H1 (cell line): ENCODE measurements around the gene ARHGEF1. TPM values are rescaled to one million over a fixed set of nuclear protein-coding genes. Genes with fewer than 3 reads are reported as not detected.
A peak's percentile ranks its signal among the peaks of the same experiment; 100 is the strongest.

Experiments used
- CTCF ChIA-PET: fragments of 300-600 bp; sonication (Branson Sonifier 250); formaldehyde crosslinking; loops from one replicate; lab custom pipeline; 2021; ENCODE audit not compliant: partially characterized antibody; lab: Charles Lee
- POLR2A ChIA-PET: fragments of 300-600 bp; sonication (Branson Sonifier 250); formaldehyde crosslinking; loops from one replicate; lab custom pipeline; 2021; ENCODE audit warnings: inconsistent platforms; ENCODE audit not compliant: partially characterized antibody; lab: Charles Lee
- DNase-seq, 2 experiments: peaks; one replicate each; pipeline versions ENCODE4 v3.0.0 to v3.0.0-alpha.2; 2010 to 2022; ENCODE audit warnings: low spot score in 2 of 2, low read depth in 1 of 2, mixed read lengths in 1 of 2
- FAIRE-seq: peaks from 2 replicates; lab custom pipeline; 2011; peaks lifted over from hg19 to GRCh38; lab: Jason Lieb, UNC
- H2AFZ ChIP-seq: 2 replicates; pipeline ENCODE4 v1.8.1; 2012; ENCODE audit warnings: low read length, inconsistent platforms
- H2AK5ac ChIP-seq: 2 replicates; pipeline ENCODE4 v1.6.1; 2013; ENCODE audit warnings: low read depth, low read length
- H2BK120ac ChIP-seq: replicated peaks from 2 replicates; pipeline ENCODE3; 2013; ENCODE audit warnings: low read depth, low read length, inconsistent platforms
- H2BK12ac ChIP-seq: 2 replicates; pipeline ENCODE4 v1.6.1; 2013; ENCODE audit warnings: low read depth, low read length
- H2BK15ac ChIP-seq: 2 replicates; pipeline ENCODE4 v1.6.1; 2013; ENCODE audit warnings: low read length
- H2BK20ac ChIP-seq: 2 replicates; pipeline ENCODE4 v1.6.1; 2013; ENCODE audit warnings: low read length
- H2BK5ac ChIP-seq: 2 replicates; pipeline ENCODE4 v1.6.1; 2013; ENCODE audit warnings: low read depth, low read length
- H3K14ac ChIP-seq: 2 replicates; pipeline ENCODE4 v1.6.1; 2013; ENCODE audit warnings: inconsistent platforms; ENCODE audit not compliant: insufficient read length
- H3K18ac ChIP-seq: 2 replicates; pipeline ENCODE4 v1.6.1; 2013; ENCODE audit warnings: low read length; ENCODE audit errors: extremely low read depth
- H3K23ac ChIP-seq: 2 replicates; pipeline ENCODE4 v1.6.1; 2013; ENCODE audit warnings: inconsistent platforms; ENCODE audit not compliant: insufficient read length
- H3K23me2 ChIP-seq: 2 replicates; pipeline ENCODE4 v1.6.1; 2013; ENCODE audit warnings: low read depth, low read length
- H3K27ac ChIP-seq: 2 replicates; pipeline ENCODE4 v1.6.1; 2011; ENCODE audit warnings: low read depth, low read length, inconsistent platforms
- H3K27me3 ChIP-seq, 4 experiments: replicated peaks in 1 of 4; 1 replicate in 1 of 4; 2 replicates in 3 of 4; pipeline versions ENCODE4 v1.6.1 to v1.8.1; 2011 to 2013; ENCODE audit warnings: low read length in 3 of 4, mild to moderate bottlenecking in 3 of 4, inconsistent platforms in 2 of 4, mixed read lengths in 2 of 4, moderate library complexity in 1 of 4; ENCODE audit not compliant: control insufficient read depth in 3 of 4, insufficient read depth in 3 of 4; ENCODE audit errors: extremely low read depth in 1 of 4
- H3K36me3 ChIP-seq, 4 experiments: 2 replicates each; pipeline versions ENCODE4 v1.6.1 to v1.8.1; 2011 to 2013; ENCODE audit warnings: mild to moderate bottlenecking in 4 of 4, low read length in 3 of 4, moderate library complexity in 2 of 4, control low read depth in 1 of 4, inconsistent platforms in 1 of 4; ENCODE audit not compliant: insufficient read depth in 4 of 4, control insufficient read depth in 2 of 4
- H3K4ac ChIP-seq: replicated peaks from 2 replicates; pipeline ENCODE3; 2013; ENCODE audit warnings: low read length, low read depth, mixed read lengths, inconsistent platforms; ENCODE audit not compliant: insufficient read length
- H3K4me1 ChIP-seq, 4 experiments: replicated peaks in 1 of 4; 1 replicate in 1 of 4; 2 replicates in 3 of 4; pipeline versions ENCODE4 v1.6.1 to v1.8.1; 2011 to 2013; ENCODE audit warnings: low read length in 3 of 4, inconsistent platforms in 2 of 4, mixed read lengths in 1 of 4; ENCODE audit not compliant: insufficient read depth in 4 of 4, control insufficient read depth in 3 of 4
- H3K4me2 ChIP-seq, 2 experiments: 2 replicates each; pipeline versions ENCODE4 v1.6.1 to v1.8.1; 2011 to 2013; ENCODE audit warnings: low read depth in 2 of 2, low read length in 2 of 2, control low read depth in 1 of 2, inconsistent platforms in 1 of 2, mild to moderate bottlenecking in 1 of 2; ENCODE audit not compliant: insufficient read depth in 1 of 2
- H3K4me3 ChIP-seq, 4 experiments: fragments of 200-600, 300-600 bp in 1 of 4; sonication (generic), shearing (Covaris generic), sonication (Bioruptor Twin) in 1 of 4; 2 replicates each; pipeline versions ENCODE4 v1.5.1 to v1.8.1; 2011 to 2016; ENCODE audit warnings: low read length in 4 of 4, low read depth in 3 of 4, control low read depth in 2 of 4, inconsistent platforms in 2 of 4, mild to moderate bottlenecking in 2 of 4, mixed read lengths in 1 of 4, moderate library complexity in 1 of 4; ENCODE audit not compliant: insufficient read depth in 2 of 4; ENCODE audit errors: extremely low read depth in 1 of 4
- H3K56ac ChIP-seq: replicated peaks from 2 replicates; pipeline ENCODE3; 2013; ENCODE audit warnings: low read depth, mild to moderate bottlenecking, mixed read lengths, low read length, inconsistent platforms; ENCODE audit not compliant: insufficient read length
- H3K79me1 ChIP-seq: 2 replicates; pipeline ENCODE4 v1.6.1; 2013; ENCODE audit warnings: low read depth, low read length, control low read depth
- H3K79me2 ChIP-seq, 2 experiments: 2 replicates each; pipeline versions ENCODE4 v1.6.1 to v1.8.1; 2012 to 2013; ENCODE audit warnings: low read length in 2 of 2, mild to moderate bottlenecking in 2 of 2, inconsistent platforms in 1 of 2; ENCODE audit not compliant: insufficient read depth in 2 of 2, control insufficient read depth in 1 of 2
- H3K9ac ChIP-seq, 4 experiments: replicated peaks in 1 of 4; 1 replicate in 1 of 4; 2 replicates in 3 of 4; pipeline versions ENCODE4 v1.6.1 to v1.8.1; 2011 to 2013; ENCODE audit warnings: low read depth in 3 of 4, low read length in 3 of 4, control low read depth in 2 of 4, mild to moderate bottlenecking in 2 of 4, moderate library complexity in 2 of 4, inconsistent platforms in 1 of 4; ENCODE audit errors: extremely low read depth in 1 of 4
- H3K9me3 ChIP-seq, 2 experiments: 2 replicates each; pipeline versions ENCODE4 v1.6.1 to v1.8.1; 2012 to 2013; ENCODE audit warnings: mild to moderate bottlenecking in 2 of 2, moderate library complexity in 2 of 2, control low read depth in 1 of 2, inconsistent platforms in 1 of 2, low read depth in 1 of 2, low read length in 1 of 2, mixed read lengths in 1 of 2; ENCODE audit not compliant: insufficient read depth in 2 of 2
- H4K20me1 ChIP-seq, 2 experiments: replicated peaks in 1 of 2; 2 replicates each; pipeline versions ENCODE3 to v1.8.1; 2011 to 2013; ENCODE audit warnings: inconsistent platforms in 2 of 2, low read length in 2 of 2, mild to moderate bottlenecking in 1 of 2; ENCODE audit not compliant: insufficient read depth in 2 of 2, control insufficient read depth in 1 of 2
- H4K5ac ChIP-seq: 2 replicates; pipeline ENCODE4 v1.6.1; 2013; ENCODE audit warnings: low read length, low read depth, mixed read lengths, inconsistent platforms; ENCODE audit not compliant: insufficient read length
- H4K8ac ChIP-seq: 2 replicates; pipeline ENCODE4 v1.8.0; 2013; ENCODE audit warnings: mild to moderate bottlenecking, moderate library complexity, low read length, inconsistent platforms; ENCODE audit not compliant: insufficient read depth; ENCODE audit errors: extremely low read depth
- H4K91ac ChIP-seq: replicated peaks from 2 replicates; pipeline ENCODE3; 2013; ENCODE audit warnings: low read length, mixed read lengths, inconsistent platforms; ENCODE audit not compliant: insufficient read length
- EZH2 ChIP-seq: fragments of 200-600 bp; sonication (generic); IDR thresholded peaks from 2 replicates; pipeline ENCODE4 v1.7.1; 2012; ENCODE audit warnings: low read depth, mild to moderate bottlenecking, moderate library complexity, low read length, inconsistent platforms; ENCODE audit not compliant: severe bottlenecking
- FOSL1 ChIP-seq: IDR thresholded peaks from 2 replicates; pipeline ENCODE4 v1.6.1; 2011; ENCODE audit warnings: mild to moderate bottlenecking, low read depth, low read length, moderate library complexity; ENCODE audit not compliant: insufficient read depth
- WGBS, 2 experiments: shearing (Covaris generic) in 1 of 2; methylation state at CpG; one replicate each; pipeline versions ENCODE4 v1.1.6 to v1.1.7; 2013 to 2015; ENCODE audit warnings: low lambda C conversion rate in 2 of 2, mixed read lengths in 2 of 2, inconsistent platforms in 1 of 2, low coverage in 1 of 2, missing lambda C conversion rate in 1 of 2; ENCODE audit not compliant: insufficient replicate concordance in 2 of 2, insufficient coverage in 1 of 2, insufficient read length in 1 of 2; ENCODE audit errors: extremely low coverage in 1 of 2, missing lambda C conversion rate in 1 of 2; 5-methylcytosine and 5-hydroxymethylcytosine counted together
- polyA plus RNA-seq, 7 experiments: library from polyadenylated mRNA; depleted of rRNA in 3 of 7; stranded (reverse) in 5 of 7; unstranded in 2 of 7; fragments of >200 nt in 5 of 7; fragments of 200-250 nt in 2 of 7; gene quantifications; 1 replicate in 5 of 7; 2 replicates in 1 of 7; 4 replicates in 1 of 7; pipeline versions ENCODE4 v1.2.1 to v1.2.3, GENCODE V29; 2011 to 2013; ENCODE audit warnings: missing spikeins in 2 of 7, mixed read lengths in 2 of 7
- total RNA-seq: library from RNA; stranded (reverse); fragmentation: NEBNext Ultra II Directional; extraction: Animal tissue kit (Norgen Biotek cat#: 25700); gene quantifications from 2 replicates; pipeline ENCODE4 v1.2.1, GENCODE V29; 2021

ARHGEF1 gene
- total and polyA plus RNA-seq, 2 of the 8 experiments (the other 6 are each of a cell fraction or from before 2014, with no cell fraction given) = 23.0 to 49.0 TPM

- H3K79me2 ChIP-seq = no peaks in the 10 kb centered on the region
- H4K91ac ChIP-seq = no peak overlapping the region
- H4K20me1 ChIP-seq = peaks cover 7 to 42% of the 10 kb centered on the region in 2 experiments
- no peak overlapping the region for H2BK5ac ChIP-seq
- DNase-seq (no peak), FAIRE-seq (no peak)
- H3K9me3 ChIP-seq = no peaks in the 10 kb centered on the region
- CTCF ChIA-PET = interaction anchor here (0.9 to 2.1 kb wide), 10 partner anchors 8 to 59 kb away, joined by 3 to 9 read pairs (median 3); no protein-coding TSS in a partner anchor
- no peak overlapping the region for H3K4ac ChIP-seq
- no peak for TF ChIP-seq FOSL1
- peak; percentile 6 for TF ChIP-seq EZH2
- H2BK120ac ChIP-seq = no peak overlapping the region
- WGBS, 2 experiments = 27% methylated on average over 7 of the region's 18 CpGs; no CpG with 5 or more reads in 1 of the 2 experiments
- peaks cover 10% of the 10 kb centered on the region for H3K23me2 ChIP-seq
- H2BK12ac ChIP-seq = 0 out of 2 replicates have a peak overlapping the region, but pooled peaks have one; percentile 9
- no peak overlapping the region for H2AFZ ChIP-seq
- no peak overlapping the region for H3K27ac ChIP-seq
- no peak overlapping the region for H2AK5ac ChIP-seq
- no peak overlapping the region for H3K23ac ChIP-seq
- H4K5ac ChIP-seq = no peak overlapping the region
- POLR2A ChIA-PET = interaction anchor here (0.7 to 3.8 kb wide), 8 partner anchors 8 to 62 kb away, joined by 3 to 20 read pairs (median 5); partner anchors contain the start of gene RPS19
- no peak overlapping the region for H3K14ac ChIP-seq
- H2BK15ac ChIP-seq = no peak overlapping the region; the same call in 1 of the 2 replicates
- H3K79me1 ChIP-seq = no peaks in the 10 kb centered on the region; the same call in 1 of the 2 replicates
- peaks cover 75 to 99% (median 97%) of the 10 kb centered on the region in 4 experiments for H3K27me3 ChIP-seq
- H2BK20ac ChIP-seq = no peak overlapping the region
- no peak overlapping the region for H3K56ac ChIP-seq
- H3K4me1 ChIP-seq = peaks cover 0 to 14% (median 10%) of the 10 kb centered on the region in 4 experiments; a peak in 6 of 7 replicates
- H3K36me3 ChIP-seq = no peaks in the 10 kb centered on the region
- H3K9ac ChIP-seq = no peak overlapping the region
- H3K18ac ChIP-seq = no peak overlapping the region
- H4K8ac ChIP-seq = no peak overlapping the region
- H3K4me3 ChIP-seq = peak overlapping the region in 2 of 4 experiments; percentile 4 to 44; a peak in 4 of 8 replicates
- peak overlapping the region; percentile 23 to 53 for H3K4me2 ChIP-seq
Observed at GRCh38 chr19:41922585-41922984, 39.6 kb downstream of the ARHGEF1 start.
